Eye (tissue), 1 donor: Measurements from ENCODE around the gene CALN1.

Source experiments
- DNase-seq: peaks from one replicate; pipeline ENCODE4 v3.0.0-alpha.2; 2015

CALN1 gene

DNA sequence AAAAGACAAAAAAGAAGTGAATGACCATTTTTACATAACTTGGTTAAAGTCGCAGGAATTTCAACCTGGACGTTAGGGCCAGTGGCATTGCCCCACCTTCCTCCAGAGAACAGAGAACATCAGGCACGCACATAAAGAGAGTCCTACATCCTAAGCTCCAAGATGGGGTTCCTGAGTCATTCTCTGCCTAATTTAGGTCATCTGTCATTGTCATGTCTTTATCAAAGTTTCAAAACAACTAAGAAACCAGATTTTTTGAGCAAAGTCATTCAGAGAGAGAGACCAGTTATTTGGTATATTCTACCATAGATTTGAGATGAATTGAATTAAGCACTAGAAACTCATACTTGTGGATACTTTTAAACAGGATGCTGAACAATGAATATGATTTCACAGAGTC lies 241.7 kb downstream of the CALN1 start:
- DNase-seq: no peak

- DNase-seq: peak; percentile 6
Observed at GRCh38 chr7:72163271-72163670, 248.9 kb downstream of the CALN1 start.

DNA sequence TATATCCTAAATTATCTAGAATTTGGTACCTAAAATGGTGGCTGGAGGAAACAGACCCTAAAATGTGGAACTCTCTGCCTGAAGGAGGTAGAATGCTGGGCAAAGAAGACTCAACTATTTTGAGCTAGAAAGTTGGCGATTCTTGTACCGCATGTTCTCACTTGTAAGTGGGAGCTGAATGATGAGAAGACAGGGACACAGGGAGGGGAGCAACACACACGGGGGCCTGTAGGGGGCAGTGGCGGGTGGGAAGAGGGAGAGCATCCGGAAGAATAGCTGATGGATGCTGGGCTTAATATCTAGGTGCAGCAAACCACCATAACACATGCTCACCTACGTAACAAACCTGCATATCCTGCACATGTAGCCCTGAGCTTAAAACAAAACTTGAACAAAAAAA lies 250.6 kb downstream of the CALN1 start:
- no peak for DNase-seq

DNA sequence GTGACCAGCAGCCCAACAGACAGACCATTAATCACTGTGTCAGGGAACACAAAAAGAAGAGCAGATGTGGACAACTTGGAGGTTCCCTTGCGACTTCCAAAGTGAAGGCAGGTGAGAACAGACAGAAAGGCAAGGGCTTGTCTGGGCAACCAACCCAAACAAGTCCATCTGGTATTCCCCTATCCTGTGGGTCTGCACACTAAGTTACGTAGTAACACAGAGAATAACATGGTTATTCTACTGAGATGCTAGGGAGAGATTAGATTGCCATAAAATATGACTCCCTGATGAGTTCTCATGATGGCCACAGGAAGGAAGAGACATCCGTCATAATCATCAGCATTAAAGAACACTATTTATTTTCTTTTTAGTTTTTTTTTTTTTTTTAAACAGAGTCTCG lies 252.2 kb downstream of the CALN1 start:
- DNase-seq: no peak

DNA sequence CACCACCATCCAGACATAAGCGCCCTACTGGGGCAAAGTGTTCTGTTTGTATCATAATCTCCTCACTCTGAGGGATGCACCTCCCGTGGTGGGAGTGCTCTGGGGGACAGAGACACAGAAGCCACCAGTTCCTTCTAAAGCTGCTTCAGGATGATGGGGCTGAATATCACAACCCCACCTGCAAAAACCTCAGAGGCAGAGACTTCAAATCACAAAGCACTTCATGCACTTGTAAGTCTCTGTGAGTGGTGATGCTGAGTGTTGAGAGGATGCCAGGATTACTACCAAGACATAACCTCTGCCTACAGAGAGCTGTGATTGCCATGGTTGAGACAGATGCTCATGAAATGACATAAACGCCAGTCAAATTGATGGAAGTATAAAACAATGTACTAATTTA lies 255.5 kb downstream of the CALN1 start:
- DNase-seq: no peak

DNA sequence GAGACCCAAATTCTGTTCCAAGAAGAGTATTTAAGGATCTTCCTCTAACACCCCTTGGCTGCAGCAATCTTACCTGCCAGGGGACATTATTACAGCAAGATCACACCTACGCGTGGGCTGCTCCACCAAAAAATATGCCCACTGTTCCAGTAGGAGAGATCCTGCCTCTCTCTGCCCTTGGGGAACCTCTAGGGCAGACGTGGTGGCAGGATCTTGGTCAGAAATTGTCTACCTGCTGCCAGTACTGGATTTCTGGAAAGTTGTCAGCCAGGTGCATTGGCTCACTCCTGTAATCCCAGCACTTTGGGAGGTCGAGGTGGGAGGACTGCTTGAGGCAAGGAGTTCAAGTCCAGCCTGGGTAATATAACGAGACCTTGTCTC lies 259.0 kb downstream of the CALN1 start:
- no peak for DNase-seq

- DNase-seq: no peak
Observed at GRCh38 chr7:72152161-72153131, 259.7 kb downstream of the CALN1 start.

DNA sequence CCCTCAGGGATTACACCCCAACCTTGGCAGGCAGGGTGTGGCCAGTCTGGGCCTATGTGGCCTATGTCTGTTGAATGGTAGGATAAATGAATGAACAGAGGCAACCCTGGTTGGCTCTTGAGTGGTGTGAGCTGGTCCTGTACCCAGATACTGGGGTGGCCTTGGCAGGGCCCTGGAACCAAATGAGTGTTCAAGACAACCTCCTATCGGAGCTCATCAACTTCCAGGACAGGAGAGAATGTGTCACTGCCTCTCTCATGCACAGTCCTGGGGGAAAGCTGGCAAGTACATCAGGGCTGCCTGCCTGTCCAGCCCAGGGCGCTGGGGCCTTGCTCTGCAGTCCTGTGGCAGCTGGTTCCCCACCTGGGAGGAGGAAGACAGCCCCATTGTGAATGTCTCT lies 271.6 kb downstream of the CALN1 start:
- no peak for DNase-seq

DNA sequence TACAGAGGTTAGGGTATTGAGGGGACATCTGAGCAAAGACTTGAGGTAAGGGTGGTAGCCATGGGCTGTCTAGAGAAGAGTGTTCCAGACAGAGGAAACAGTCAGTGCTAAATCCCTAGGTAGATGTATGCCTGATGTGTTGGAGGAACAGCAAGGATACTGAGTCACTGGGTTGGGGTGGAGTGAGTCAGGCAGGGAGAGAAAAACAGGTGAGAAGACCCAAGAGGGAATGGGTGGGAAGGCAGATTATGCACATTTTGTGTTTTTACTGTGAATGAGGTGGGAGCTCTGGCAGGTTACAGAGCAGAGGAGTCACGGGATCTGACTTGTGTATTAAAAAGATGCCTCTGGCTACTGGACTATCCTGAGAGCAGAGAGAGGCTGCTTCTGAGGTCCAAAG lies 285.0 kb downstream of the CALN1 start:
- DNase-seq: no peak

DNA sequence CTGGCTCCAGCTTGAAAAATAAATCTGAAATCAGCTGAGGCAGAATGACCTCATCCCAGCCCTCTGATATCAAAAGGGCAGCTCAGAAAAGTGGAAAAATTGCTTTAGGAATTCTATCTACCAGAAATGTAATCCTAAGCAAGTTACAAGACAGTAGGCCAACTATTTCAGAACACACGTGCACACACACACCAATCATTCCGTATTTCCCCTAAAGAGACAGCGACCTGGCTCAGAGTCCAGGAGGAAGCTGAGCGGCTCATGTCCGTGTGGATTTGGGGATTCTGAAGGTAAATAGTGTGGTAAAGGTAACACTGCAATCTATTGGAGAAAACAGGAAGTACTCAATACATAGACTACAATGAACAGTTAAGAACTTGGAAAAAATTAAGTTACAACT lies 288.2 kb downstream of the CALN1 start:
- no peak for DNase-seq

- DNase-seq: no peak
Observed at GRCh38 chr7:72118366-72118765, 293.8 kb downstream of the CALN1 start.

DNA sequence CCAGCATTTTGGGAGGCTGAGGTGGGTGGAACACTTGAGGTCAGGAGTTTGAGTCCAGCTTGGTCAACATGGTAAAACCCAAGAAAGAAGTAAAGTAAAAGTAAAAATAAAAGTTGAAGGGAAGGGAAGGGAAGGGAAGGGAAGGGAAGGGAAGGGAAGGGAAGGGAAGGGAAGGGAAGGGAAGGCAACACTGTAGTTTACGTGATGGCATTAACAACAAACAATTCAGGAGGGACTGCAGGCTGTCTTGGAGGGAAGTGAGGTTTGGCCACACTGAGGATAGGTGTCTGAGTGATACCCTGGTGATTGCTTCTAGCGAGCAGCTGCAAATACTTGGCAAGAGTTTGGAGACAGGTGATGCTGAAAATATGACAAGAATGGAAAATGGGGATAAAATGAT lies 298.0 kb downstream of the CALN1 start:
- no peak for DNase-seq

- DNase-seq: no peak
Observed at GRCh38 chr7:72112992-72113391, 299.1 kb downstream of the CALN1 start.

GRCh38 chr7:72112530-72112929 lies 299.6 kb downstream of the CALN1 start:
- DNase-seq: no peak

DNA sequence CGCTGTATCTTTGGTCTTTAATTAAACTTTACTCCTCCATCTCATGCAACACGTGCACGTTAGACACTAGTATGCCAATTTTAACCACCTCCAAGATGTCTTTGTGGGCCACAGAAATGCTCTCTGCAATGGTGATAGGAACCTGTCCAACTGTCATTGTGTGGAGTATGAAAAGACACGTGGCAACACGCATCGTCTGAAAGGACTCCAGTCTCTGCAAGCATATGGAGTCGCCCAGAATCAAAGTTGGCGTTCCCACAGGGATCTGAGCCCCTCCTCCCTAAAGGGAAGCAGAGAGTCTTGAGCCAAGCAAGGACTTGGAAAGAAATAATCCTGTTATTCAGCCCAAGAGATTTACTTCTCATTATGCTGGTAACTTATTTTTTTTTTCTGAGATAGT lies 301.1 kb downstream of the CALN1 start:
- no peak for DNase-seq

DNA sequence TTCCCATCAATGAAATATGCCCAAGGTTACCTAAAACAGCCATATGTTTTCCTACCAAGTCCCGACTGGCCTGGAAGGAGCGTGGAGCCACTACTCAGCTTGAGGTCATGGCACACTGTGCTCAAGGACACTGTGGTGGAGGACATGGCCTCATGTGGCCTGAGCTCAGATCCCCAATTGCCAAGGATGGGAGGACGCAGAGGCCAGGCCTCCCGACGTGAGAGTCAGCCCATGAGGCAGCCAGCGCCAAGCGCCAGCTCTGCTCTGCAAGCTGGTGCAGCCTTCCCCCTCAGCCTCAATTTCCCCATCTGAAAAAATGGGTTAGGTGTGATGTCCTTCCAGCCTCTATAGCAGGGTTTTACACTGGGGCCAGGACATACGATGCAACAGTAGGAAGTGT lies 302.6 kb downstream of the CALN1 start:
- no peak for DNase-seq

DNA sequence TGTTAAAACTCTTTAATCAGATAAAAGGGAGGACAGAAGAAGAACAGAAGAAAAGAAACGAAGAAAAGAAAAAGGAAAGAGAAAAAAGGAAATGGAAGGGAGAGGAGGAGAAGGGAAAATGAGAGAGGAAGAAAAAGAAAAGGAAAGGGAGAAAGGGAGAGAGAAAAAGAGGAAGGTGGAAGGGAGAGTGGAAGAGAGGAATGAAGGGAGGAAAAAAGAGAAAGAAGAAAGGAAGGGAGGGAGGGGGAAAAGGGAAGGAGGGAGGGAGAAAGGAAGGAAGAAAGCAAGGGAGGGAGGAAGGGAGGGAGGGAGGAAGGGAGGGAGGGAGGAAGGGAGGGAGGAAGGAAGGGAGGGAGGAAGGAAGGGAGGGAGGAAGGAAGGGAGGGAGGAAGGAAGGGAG lies 305.7 kb downstream of the CALN1 start:
- no peak for DNase-seq

- no peak for DNase-seq
Observed at GRCh38 chr7:72101444-72101843, 310.7 kb downstream of the CALN1 start.

DNA sequence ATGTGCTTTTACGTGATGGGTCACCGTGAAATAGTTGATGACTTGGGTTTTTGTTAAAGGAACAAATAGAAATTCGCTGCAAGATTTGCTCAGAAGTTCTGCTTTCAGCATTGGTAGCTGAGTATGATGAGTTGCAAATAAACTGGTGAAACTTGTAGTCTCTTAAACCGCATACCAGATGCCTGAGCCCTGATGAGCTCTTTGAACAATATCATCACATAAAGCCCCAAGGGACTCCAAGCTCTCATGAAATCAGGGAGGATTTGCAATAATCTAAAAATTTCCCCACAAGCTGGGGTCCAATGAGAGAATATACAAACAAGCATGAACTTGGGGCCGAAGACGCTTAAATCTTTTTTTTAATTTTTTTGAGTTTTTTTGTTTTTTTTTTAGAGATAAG lies 312.4 kb downstream of the CALN1 start:
- DNase-seq: peak; percentile 40

DNA sequence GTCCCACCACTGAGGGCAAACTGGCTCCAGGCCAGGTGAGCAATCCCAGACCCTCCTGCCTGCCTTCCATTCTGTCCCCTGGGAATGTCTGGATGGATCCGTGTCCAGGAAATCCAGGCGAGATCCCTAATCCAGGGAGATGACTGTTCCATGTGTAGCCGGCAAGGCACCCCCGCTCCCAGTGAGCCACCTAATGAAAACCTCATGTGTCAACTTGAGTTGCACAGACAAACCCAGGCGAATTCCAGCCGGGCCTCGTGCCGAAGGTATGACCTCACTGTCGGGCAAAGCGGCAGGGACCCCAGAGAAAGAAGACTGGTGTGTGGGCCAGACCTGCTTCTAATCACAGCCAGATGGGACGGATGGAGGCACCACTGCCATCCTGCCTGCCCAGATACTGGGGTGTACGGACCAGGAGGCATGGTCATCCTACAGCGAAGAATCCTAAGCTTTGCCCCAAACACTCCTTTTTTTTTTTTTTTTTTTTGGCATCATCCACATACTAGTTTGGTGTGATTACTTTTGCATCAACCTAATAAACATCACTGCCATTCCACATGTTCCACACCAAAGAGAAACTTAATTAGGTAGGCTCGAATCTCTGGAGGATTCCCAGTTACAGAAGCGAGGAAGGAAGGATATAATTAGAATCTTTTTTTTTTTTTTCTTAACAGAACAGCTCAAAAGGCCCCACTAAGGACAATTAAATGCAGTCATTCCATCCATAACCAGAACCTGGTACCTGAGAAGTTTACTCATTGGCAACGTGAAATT lies 313.1 kb downstream of the CALN1 start:
- DNase-seq: peak; percentile 74

DNA sequence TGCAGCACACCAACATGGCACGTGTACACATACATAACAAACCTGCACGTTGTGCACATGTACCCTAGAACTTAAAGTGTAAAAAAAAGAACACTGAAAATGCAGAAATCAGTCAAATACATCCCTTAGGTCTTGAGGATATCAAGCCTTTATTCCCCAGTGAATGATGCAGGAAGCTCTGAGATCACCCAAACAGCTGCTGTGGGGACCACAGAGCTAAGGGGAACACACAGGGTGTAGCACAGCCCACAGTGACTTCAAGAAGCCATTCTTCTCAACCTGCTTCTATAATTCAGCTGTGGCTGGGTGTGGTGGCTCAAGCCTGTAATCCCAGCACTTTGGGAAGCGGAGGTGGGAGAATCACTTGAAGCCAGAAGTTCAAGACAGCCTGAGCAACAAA lies 314.9 kb downstream of the CALN1 start:
- DNase-seq: no peak

GRCh38 chr7:72092769-72093168 lies 319.4 kb downstream of the CALN1 start:
- no peak for DNase-seq

DNA sequence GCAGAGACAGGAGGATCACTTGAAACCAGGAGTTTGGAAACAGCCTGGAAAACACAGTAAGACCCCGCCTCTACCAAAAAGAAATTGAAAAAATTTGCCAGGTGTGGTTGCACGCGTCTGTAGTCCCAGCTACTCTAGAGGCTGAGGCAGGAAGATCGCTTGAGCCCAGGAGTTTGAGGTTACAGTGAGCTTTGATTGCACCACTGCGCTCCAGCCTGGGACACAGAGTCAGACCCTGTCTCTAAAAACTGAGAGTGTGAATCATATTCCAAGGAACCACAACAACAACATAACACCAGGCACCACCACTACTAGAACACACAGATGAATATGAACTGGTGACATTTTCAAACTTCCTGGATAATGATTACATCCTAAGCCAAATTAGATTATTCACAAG lies 324.2 kb downstream of the CALN1 start:
- no peak for DNase-seq

GRCh38 chr7:72080865-72081510 lies 331.1 kb downstream of the CALN1 start:
- DNase-seq: peak; percentile 9
